Endothelial cell of umbilical vein (primary cell): ENCODE data around the gene PAX2.
A peak's percentile ranks its signal among the peaks of the same experiment; 100 is the strongest.

Experiments used
- CTCF ChIP-seq, 2 donors: IDR thresholded peaks; 1 replicate in 1 of 2; 2 replicates in 1 of 2; pipeline ENCODE4 v1.5.1; 2011; ENCODE audit warnings: low read length in 2 of 2, mild to moderate bottlenecking in 2 of 2, moderate library complexity in 2 of 2, control low read depth in 1 of 2, inconsistent platforms in 1 of 2, low read depth in 1 of 2; ENCODE audit not compliant: insufficient read depth in 1 of 2; ENCODE audit errors: extremely low read depth in 1 of 2
- EZH2 ChIP-seq: IDR thresholded peaks from 2 replicates; pipeline ENCODE4 v1.6.1; 2012; ENCODE audit warnings: borderline replicate concordance, low read depth, mild to moderate bottlenecking, moderate library complexity, low read length, inconsistent platforms; ENCODE audit not compliant: severe bottlenecking
- MYC ChIP-seq: IDR thresholded peaks from one replicate; pipeline ENCODE4 v1.6.1; 2011; ENCODE audit warnings: mild to moderate bottlenecking, low read depth, low read length
- POLR2A ChIP-seq: IDR thresholded peaks from 2 replicates; pipeline ENCODE4 v1.6.1; 2012; ENCODE audit warnings: low read depth, mild to moderate bottlenecking, control low read depth, low read length
- POLR2AphosphoS5 ChIP-seq: IDR thresholded peaks from 2 replicates; pipeline ENCODE4 v1.6.1; 2012; ENCODE audit warnings: low read depth, mild to moderate bottlenecking, control low read depth, low read length, moderate library complexity; ENCODE audit not compliant: insufficient read depth
- TF ChIP-seq, protein P1 (sequence below): IDR thresholded peaks from 2 replicates; pipeline ENCODE4 v1.6.1; 2011; ENCODE audit not compliant: insufficient read depth, insufficient read length

GRCh38 chr10:100745882-100746783 lies 751 bp downstream of the PAX2 start:
- TF ChIP-seq, protein P1, sequence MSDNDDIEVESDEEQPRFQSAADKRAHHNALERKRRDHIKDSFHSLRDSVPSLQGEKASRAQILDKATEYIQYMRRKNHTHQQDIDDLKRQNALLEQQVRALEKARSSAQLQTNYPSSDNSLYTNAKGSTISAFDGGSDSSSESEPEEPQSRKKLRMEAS, result no peak
- TF ChIP-seq CTCF (IDR thresholded peaks at IDR 0.05; ENCODE audit: extremely low read depth in 1 of 2, insufficient read depth in 1 of 2, low read depth in 1 of 2, low read length in 2 of 2) (no peak), POLR2A (no peak), EZH2 (peak; percentile 92), POLR2AphosphoS5 (no peak), MYC (no peak)
